NCI-H345 (cell line): ENCODE measurements around the gene PGM3.
"Not testable (repeated sequence)": the region's sequence is repeated elsewhere in the genome, so short reads cannot be mapped to it uniquely, and the experiment has no call there.

Experiments used
- DNase-seq: peaks from one replicate; lab custom pipeline; 2025; lab: John Stamatoyannopoulos, UW

The PGM3 gene, protein sequence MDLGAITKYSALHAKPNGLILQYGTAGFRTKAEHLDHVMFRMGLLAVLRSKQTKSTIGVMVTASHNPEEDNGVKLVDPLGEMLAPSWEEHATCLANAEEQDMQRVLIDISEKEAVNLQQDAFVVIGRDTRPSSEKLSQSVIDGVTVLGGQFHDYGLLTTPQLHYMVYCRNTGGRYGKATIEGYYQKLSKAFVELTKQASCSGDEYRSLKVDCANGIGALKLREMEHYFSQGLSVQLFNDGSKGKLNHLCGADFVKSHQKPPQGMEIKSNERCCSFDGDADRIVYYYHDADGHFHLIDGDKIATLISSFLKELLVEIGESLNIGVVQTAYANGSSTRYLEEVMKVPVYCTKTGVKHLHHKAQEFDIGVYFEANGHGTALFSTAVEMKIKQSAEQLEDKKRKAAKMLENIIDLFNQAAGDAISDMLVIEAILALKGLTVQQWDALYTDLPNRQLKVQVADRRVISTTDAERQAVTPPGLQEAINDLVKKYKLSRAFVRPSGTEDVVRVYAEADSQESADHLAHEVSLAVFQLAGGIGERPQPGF

DNA sequence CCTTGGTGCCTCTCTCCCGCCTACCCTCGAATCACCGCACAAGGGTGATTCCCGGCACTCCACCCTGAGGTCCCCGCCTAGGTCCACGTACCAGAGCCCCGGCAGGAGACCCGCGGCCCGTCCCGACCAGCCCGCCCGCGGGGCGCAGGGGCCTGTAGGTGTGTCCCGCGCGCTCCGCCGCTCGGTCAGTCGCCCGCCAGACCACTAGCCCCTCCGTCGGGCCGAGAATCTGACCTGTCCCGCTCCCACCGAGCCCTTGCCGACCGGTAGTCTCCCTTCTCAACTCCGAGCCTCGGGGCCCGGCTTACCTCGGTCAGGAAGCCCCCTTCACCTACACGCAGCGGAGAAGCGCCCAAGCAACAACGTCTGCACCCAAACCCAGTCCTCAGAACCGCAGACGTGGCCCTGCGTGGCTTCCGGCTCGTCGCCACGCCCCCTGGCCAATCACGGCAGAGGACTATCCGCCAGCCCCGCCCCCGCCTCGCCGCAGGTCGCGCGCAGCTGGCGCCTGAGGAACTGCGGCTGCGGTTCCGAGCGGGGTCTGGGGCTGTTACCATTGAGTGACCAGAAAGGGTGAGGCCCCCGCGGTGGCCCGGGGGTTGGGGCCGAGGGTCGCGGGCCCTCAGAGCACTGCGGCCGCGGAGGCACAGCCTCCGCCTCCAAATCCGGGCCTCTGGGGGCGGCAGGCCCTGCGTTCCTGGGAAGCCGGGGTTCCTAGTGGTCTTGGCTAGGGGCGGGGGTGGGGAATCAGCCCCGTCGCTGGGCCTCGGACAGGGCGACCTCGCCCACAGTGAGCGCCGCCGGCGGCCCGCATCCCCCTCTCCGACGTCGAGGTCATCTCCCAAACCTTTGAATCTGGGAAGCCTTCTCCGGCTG is at the start of gene PGM3, which contains the start of gene RWDD2A:
Gene PGM3, minus strand, starts transcription at position 395 of the 876 bp plus-strand sequence. CDS start 2,253 bp downstream, outside the sequence.
Gene RWDD2A, plus strand, starts transcription at position 487 of the 876 bp plus-strand sequence. CDS start 1,095 bp downstream, outside the sequence.
- DNase-seq: peak; percentile 93

DNA sequence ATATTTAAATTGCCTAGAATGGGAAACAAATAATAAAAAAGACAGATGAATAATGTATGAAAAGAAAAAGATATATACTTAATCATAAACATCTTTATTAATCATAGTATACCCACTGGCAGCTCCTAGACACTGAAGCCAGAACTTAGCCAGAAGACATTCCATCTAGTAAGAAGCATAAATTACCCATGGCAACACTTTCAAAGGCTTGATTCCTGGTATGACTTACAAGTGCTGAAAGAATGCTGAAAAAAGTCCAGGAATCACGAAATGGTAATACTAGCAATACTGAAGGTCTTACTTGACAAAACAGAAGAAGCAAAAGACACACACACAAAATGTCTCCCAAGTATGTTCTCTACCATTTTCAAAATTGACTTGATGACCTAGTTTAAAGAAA is 38.1 kb upstream of the PGM3 start:
- DNase-seq: no peak

DNA sequence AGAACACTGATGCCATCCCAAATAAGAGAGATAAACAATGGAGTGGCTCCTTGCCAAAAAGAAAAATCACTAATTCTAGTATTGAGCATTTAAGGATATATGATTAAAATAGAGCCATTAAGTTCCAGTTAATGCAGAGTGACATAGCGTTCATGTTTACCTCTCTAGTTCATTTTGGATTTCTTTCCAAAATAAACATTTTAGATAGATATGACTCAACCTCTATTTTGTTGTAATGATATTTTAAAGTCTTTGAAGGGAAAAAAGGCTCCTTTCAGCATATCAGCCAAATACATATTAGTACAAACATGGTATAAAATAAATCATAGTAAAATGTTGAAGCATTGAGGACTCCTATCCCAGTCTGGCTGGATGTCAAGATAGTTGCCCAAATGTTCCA is 33.5 kb upstream of the PGM3 start:
- no peak for DNase-seq

DNA sequence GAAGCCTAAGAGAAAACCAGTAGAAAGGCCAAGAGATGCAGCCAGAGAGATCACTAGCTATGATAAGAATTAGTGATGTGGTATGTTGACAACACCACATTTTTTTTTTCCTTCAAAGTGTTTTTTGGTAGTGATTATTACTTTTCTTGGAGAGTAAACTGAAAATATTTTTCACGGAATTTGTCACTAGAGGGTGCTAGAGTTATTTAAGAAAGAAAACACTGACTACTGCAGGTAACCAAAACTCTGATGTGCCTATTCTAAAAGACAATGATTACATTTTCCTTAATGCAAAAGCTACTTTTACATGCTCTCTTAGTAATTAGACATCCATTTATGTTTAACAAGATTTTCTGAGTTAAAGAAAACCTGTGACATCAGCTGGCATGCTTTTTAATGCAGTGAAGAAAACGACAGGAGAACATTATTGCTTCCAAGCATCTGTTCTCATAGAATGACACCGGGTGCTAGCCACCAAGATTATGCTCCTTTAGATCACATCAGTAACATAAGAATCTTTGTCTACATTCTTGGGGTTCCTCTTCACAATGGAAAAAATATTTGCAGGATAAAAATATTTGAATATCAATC is 28.9 kb upstream of the PGM3 start:
- DNase-seq: peak; percentile 37

DNA sequence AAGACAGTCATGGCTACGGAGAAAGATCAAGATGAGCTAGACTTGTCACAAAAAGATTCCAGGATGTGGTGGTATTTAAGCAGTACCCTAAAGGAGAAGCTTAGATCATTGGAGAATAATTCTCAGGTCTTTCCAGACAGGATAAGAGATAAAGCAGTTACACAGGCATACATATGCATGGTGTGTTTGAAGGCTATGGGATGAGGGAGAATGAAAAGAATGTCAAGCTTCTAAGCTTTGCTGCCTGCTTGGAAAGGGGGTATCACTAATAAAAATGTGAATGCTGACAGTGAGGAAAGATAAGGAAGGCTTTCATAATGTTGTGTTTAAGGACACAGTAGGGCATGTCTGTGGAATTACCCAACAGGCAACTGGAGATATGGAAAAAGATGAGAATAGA is 28.2 kb upstream of the PGM3 start:
- DNase-seq: no peak

DNA sequence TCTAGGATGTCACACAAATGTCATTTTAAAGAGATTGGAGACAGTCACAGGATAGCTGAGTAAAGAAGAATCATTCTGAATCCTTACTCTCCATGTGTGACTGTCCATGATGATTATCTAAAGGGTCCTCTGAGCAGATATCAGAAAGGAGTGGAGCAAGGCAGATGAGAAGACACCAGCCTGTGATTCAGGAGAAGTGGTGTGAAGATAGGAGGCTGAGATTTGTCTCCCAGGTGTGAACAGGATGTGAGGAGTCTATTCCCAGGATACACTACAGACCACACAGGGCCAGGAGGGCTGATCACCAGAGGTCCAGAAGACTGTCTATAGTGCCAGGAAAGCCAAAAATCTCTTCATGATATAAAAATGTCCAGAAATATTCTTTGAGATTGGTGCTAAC is 27.1 kb upstream of the PGM3 start:
- no peak for DNase-seq

DNA sequence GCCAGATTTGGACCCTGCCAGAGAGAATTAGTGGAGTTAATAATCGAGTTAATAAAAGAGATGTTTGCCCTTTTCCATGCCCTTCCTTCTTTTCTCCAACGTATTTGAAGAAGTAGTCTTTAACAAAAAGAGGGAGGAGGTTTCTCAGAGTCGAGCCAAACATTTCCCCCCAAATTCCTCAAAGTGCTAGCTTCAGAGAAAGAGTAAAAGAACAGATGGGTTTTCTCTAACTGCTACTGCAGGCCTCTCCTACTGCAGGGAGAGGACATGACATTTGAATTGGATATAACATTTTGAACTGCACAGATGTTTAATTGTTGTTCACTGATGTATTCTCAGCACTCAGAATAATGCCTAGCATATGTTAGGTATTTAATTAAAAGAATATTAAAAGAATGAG is 25.6 kb upstream of the PGM3 start:
- DNase-seq: no peak

DNA sequence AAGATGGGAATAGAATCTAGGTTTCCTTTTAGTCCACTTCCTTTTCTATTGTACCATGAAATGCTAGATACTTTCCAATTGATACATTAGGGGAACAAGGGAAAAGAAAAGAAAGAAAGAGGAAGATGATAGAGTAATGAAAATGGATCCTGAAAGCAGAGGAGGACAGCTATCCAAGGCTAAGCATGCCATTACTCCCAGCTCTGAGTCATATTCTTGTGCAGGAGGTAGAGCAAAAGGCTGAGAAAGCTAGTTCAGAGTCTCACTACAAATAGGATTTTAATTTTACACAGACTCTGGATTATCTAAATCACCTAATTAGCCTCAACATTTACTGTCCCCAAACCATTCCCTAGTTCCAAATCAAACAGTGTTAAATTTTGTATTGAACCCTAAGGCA is 23.7 kb upstream of the PGM3 start:
- no peak for DNase-seq

DNA sequence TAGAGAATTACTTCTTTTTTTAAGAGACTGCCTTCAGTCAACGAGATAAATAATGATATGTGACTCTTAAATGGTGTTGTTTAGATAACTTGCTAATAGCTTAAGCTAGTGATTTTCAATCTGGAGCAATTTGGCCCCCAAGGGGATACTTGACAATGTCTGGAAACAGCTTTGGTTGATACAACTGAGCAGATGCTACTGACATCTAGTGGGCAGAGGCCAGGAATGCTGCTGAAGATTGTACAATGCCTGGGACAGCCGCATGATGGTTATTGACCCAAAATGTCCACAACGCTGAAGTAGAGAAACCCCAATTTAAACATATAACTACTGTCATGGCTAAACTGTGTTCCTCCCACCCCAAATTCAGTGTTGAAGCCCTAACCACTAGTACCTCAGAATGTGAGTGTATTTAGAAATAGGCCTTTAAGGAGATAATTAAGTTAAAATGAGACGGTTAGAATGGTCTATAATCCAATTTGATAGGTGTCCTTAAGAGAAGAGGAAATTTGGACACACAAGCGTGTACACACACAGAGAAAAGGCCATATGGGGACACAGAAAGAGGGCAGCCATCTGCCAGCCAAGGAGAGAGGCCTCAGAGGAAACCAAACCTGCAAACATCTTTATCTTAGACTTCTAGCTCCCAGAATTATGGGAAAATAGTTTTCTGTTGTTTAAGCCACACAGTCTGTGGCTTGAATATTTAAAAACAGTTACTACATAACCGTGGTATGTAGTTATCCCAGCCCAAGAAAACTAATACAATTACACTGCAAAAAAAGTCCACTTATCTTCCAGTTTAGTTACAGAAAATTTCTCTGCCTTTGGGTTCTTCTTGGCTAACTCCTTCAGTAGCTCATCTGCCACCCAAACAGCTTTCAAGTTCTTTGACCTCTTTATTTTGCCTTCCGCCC is 22.3 kb upstream of the PGM3 start:
- DNase-seq: peak; percentile 79

DNA sequence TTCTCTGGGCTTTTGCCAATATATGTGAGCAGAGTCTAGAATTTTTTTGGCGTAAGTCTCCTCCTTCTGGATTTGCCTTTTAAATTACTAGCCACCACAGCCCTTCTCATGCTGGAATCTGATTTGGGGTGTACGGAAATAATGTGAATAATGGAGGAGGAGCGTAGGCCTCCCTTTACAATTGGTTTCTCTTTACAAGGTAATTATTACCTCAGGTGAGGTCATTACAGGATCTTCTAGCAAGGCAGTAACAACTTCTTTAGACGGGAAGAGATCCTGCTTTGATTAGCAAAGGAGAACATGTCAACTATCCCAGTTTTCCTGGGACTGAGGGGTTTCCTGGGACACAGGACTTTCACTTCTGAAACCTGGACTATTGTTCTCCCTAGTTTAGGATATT is 9.0 kb upstream of the PGM3 start:
- DNase-seq: no peak

DNA sequence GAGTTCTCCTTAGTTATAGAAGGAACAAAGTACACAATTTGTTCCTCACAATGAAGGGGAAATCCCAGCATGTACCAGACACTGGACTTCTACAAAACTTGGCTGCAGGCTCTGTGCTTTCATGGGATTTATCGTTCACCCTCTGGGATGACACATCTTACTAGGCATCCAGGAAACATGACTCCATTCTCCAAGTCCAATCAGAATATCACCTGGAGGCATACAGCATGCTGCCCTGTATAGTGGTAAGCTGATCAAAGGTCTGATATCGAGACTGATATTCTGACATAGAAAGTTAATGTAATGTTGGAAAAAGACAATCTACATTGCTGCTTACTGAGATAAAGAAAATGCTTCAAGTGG is 6.8 kb upstream of the PGM3 start:
- DNase-seq: no peak

DNA sequence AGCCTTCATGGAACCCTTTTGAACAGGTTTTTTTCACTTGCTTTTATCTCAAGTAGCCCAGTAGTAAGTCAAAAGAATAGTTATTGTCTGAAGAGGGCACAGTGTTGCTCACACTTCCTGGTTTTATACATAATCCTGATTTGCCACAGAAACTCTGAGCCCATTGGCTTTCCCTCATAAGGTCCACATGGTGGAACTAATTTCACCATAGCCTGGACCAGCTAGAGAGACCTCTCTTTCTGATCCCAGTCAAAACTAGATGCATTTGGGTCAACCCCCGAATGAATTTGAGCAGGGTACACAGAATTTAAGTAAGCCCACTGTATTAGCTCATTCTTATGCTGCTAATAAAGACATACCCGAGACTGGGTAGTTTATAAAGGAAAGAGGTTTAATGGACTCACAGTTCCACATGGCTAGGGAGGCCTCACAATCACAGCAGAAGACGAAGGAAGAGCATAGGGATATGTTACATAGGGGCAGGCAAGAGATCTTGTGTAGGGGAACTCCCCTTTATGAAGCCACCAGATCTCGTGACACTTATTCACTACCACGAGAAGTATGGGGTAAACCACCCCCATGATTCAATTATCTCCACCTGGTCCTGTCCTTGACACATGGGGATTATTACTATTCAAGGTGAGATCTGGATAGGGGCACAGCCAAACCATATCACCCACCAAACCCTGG is 6.3 kb upstream of the PGM3 start:
- DNase-seq: no peak

DNA sequence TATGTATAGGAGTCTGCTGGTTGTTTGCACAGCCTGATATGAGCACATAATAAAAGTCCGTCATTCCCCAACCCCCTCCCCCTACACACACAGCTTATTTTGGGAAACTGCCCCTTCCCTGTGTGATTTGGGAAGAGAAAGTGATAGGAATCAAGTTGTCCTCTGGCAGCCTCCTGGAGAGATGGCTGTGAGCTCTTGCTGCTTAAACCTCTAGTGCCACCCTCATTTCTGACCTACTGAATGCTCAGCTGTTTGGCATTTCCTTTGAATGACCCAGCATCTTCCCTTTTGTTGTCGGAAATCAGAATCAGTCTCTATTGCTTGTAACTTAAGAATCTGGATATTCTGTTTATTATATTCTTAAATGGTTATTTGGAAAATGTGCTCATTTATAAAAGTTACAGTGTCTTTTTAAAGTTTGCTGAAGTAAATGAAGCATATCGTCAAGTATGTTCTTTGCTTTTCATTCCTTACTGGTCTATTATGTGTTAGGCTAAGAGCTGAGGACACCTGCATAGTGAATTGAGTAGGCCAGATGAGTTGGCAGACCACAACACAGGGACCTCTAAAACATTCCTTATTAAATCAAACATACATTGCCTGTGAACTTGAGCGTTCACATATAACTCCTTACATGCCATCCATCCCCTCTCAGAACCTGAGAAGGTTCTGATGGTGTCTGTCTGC is 5.6 kb upstream of the PGM3 start:
- DNase-seq: no peak

DNA sequence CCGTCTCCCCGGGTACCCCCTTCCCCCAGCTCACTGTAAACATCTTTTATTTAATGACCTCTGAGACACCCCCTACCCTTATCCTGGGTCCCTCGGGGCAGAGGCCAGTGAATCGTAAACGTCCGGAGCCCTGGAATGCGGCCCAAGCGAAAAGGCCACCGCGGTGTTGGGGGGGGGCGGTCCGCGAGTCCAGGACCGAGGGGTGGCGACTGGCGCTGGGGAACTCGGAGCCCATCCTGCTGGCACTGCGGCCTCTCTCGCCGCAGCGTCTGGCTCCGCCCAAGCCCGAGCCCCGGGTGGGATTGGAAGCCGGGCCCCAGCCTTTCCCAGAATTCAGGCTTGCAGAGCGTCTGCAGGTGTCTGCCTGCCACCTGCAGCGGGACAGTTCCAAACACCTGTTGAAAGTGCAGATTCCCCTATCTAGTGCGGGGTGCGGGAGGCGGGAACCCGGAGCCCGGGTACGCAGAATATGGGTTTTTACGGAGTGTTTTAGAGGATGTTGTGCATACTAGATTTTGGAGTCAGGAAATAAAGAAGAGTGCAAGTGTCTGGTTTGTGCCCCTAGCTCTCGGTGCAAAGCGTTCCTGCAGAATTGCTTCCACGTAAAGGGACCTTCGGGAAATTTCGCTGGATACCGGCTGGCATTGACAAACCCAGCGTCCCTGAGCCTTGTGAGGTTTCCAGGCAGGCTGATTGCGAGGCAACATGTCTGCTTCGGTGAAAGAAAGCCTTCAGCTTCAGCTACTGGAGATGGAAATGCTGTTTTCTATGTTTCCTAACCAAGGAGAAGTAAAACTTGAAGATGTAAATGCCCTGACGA is 892 bp upstream of the PGM3 start:
- peak; percentile 72 for DNase-seq

DNA sequence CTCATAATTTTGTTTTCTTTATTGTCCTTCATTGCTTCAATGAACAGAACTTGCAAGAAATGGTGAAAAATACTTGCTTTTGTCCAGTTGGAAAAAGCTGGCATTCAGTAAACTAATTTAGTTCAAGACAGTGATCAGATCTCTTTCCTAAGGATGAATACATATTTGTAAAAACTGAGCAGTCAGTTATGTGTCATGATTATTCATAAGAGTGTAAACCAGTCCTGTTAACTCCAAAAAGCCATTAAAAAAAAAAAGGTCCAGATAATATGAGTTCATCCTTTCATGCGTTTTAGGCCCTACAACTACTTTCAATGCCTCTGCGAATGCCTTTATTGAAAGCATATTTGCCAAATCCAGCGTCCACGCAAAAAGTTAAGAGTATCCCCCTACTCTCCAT is 609 bp downstream of the PGM3 start:
- DNase-seq: no peak

DNA sequence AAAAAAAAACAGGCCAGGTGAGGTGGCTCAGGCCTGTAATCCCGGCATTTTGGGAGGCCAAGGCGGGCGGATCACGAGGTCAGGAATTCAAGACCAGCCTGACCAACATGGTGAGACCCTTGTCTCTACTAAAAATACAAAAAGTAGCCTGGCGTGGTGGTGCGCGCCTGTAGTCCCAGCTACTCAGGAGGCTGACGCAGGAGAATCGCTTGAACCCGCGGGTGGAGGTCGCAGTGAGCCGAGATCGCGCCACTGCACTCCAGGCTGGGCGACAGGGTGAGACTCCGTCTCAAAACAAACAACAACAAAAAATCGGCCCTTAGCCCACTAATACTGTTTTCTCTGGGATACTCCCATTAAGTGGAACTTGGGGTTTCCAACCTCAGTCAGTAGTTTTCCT is 1.1 kb downstream of the PGM3 start:
- not testable (repeated sequence) for DNase-seq

DNA sequence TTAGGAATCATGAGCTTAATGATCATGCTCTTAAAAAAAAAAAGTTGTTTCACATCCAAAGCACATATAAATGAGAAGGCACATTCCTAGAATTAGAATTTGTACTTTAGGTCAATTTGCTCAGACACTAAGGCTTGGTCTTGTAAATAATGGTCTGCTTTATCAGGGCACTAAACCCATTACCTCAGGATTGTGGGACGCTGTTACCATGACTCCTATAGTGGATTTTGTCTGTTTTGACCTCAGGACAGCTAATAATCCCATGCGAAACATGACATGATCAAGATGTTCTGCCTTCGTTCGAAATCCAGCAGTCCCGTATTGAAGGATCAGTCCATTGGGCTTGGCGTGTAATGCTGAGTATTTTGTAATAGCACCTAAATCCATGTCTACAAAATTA is 2.4 kb downstream of the PGM3 start:
- DNase-seq: no peak

DNA sequence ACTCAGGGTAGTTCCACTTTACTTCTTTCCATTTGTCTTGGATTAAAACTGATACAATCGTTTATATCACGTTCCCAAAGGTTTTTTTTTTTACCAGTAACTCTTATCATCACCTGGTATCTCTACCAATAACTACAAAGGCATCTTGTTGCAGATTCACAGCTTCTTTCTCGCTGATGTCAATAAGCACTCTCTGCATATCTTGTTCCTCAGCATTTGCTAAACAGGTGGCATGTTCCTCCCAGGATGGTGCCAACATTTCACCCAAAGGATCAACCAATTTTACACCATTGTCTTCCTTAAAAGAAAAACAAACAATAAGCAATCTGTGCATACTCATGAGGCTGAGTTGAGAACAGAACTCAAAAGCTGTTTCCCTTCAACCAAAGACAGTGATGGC is 4.6 kb downstream of the PGM3 start:
- no peak for DNase-seq

DNA sequence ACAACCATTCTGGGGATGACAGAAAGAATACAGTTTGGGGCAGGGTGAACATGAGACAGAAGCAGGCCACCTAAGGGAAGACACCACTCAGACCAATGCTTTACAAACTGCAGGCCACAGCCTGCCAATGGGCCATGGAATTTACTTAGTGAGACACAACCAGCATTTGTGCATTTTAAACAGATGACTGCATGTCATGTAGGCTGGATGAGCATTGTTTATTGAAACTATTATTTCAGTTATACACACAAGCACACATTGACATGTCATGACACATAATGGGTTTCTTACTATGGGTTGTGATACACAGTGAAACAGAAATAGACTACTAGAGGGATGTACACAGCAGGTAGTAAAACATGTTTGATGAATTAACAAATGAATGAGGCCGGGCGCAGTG is 8.0 kb downstream of the PGM3 start:
- no peak for DNase-seq
